CMK (cell line): ENCODE data around the gene ERCC3.
"Not testable (repeated sequence)": the region's sequence is repeated elsewhere in the genome, so short reads cannot be mapped to it uniquely, and the experiment has no call there.

Source experiments
- DNase-seq: peaks from one replicate; pipeline ENCODE4 v3.0.0-alpha.2; 2010; ENCODE audit warnings: low read depth

The ERCC3 gene

DNA sequence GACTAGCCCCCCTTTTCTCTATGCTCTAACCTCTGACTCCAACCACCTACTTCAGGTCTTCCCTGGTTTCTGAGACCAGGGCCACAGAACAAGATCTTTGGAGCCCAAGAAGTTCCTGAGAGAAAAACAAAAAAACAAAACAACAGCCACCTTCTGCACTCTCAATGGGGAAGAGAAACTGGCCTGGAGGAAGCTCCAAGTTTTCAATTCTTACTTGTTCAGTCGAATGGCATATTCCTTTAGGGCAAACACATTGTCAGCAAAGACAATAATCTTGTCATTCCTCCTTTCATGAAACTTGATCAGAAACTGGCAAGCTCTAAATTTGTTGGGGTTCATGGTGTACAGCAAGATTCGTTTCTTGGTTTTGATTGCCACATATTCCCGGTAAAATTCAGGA is 15.0 kb downstream of the ERCC3 start:
- no peak for DNase-seq

DNA sequence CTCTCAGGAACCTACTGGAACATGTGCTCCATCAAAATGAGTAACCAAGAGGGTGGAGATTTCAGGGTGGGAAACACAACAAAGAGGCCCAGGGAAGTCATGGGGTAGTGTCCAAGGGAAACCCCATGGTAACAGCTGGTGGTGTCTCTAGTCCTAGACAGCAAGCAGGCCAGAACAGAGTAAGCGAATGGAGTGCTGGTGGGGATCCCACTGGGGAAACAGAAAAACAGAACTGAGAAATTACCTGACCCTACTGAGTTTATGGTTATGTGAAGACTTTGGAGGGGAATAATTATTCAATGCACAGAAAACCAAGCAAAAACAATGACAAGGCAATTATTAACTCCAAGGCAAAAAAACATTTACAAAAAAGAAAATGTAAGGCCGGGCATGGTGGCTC is 16.9 kb downstream of the ERCC3 start:
- no peak for DNase-seq

GRCh38 chr2:127275789-127276188 is 18.2 kb downstream of the ERCC3 start:
- no peak for DNase-seq

- DNase-seq, result no peak
These were observed 18.6 kb downstream of the ERCC3 start for GRCh38 chr2:127275356-127275755.

DNA sequence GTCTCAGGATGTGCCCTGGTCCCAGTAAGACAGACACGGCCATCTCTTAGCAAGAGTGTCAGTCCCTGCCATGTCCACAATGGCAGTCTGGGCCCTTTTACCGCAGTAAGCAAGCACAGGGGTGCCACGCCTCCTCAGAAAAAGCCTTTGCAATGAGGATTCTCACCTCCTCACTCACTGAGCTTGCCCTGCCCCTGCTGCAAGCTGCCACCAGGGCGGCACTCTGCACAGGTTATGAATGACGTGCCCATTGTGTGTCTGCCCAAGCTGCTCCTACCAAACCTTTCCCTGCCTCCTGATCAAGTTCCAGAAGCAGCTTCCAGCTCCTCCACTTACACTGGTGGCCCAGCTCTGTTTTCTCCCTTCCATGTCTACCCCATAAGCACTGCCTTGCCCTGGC is 23.3 kb downstream of the ERCC3 start:
- no peak for DNase-seq

- no peak for DNase-seq
These were observed 32.0 kb downstream of the ERCC3 start for GRCh38 chr2:127261804-127262406.

DNA sequence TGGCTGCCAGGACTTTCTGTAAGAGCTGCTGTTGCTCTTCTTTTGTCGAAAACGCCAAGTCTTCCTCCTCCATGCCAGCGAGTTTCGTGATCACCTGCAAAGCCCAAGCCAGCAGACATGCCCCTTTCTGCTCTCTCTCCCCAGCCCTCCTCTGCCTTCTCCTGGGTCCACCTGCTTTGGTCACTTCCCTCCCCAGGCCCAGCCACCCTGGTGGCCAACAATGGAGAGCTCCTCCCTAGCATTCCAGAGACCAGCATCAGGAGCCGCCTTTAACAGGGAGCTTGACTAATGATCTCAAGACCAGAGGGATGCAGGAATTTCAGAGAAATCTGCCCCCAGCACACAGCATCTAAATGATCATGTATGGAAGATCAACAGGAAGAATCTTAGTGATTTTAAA is 34.6 kb downstream of the ERCC3 start:
- no peak for DNase-seq

GRCh38 chr2:127256866-127257265 is 37.1 kb downstream of the ERCC3 start:
- no peak for DNase-seq

GRCh38 chr2:127256381-127256780 is 37.6 kb downstream of the ERCC3 start:
- DNase-seq, result no peak

DNA sequence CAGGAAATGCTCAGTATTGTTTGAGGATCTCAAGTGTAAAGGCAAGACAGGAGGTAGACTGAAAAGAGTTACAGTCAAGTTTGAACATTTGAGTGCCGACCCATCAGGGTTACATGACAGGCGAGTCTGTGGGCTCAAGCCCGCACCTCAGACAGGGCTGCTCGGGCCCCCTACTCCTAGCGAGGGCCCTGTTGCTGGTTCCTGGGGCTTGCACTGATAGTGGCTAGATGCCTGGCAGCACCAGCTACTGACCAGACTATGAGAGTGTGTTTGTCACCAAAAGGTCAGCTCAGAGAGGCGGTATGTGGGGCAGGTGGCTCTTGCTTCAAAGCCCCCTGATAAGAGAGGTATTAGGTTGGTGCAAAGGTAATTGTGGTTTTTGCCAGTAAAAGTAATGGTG is 38.2 kb downstream of the ERCC3 start:
- DNase-seq, result no peak

- DNase-seq, result no peak
These were observed 38.8 kb downstream of the ERCC3 start for GRCh38 chr2:127255146-127255545.

DNA sequence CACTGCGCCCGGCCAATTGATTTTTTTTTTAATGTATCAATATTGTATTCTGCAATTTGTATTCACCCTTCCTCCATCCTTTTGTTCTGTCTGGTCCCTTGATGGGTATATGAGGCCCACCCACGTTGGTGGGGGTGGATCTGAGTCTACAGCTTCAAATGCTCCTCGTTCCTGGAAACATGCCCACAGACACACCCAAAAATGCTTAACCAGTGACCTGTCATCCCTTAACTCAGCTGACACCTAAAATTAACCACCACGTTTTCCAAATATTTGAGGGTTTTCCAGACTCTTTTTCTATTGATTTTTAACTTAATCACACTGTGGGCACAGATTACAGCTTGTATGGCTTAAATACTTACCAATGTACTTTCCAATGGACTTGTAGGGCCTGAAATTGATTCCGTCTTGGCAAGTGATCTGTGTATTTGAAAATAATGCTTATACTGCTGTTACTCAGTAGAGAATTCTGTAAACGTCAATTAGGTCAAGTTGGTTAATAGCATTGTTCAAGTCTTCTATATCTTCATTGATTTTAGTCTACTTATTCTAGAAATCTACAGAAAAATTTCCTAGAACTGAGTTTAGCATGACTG is 39.5 kb downstream of the ERCC3 start:
- DNase-seq, result no peak

- DNase-seq, result not testable (repeated sequence)
These were observed 52.8 kb downstream of the ERCC3 start for GRCh38 chr2:127241184-127241583.

DNA sequence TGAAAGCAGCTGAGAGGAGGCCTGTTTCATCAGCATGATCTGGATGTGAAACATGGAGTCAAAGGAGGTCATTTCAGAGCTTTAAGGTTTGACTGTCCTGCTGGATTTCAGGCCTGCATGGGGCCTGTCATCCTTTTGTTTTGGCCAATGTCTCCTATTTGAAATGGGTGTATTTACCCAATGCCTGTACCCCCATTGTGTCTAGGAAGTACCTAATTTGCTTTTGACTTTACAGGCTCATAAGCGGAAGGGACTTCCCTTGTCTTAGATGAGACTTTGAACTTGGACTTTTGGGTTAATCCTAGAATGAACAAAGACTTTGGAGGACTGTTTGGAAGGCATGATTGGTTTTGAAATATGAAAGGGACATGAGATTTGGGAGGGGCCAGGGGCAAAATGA is 54.5 kb downstream of the ERCC3 start:
- no peak for DNase-seq

DNA sequence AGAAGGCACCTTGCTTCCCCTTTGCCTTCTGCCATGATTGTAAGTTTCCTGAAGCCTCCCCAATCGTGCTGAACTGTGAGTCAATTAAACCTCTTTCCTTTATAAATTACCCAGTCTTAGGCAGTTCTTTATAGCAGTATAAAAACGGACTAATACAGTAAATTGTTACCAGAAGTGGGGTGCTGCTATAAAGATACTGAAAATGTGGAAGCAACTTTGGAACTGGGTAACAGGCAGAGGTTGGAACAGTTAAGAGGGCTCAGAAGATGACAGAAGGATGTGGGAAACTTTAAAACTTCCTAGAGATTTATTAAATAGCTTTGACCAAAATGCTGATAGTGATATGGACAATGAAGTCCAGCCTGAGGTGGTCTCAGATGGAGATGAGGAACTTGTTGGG is 56.2 kb downstream of the ERCC3 start:
- not testable (repeated sequence) for DNase-seq

DNA sequence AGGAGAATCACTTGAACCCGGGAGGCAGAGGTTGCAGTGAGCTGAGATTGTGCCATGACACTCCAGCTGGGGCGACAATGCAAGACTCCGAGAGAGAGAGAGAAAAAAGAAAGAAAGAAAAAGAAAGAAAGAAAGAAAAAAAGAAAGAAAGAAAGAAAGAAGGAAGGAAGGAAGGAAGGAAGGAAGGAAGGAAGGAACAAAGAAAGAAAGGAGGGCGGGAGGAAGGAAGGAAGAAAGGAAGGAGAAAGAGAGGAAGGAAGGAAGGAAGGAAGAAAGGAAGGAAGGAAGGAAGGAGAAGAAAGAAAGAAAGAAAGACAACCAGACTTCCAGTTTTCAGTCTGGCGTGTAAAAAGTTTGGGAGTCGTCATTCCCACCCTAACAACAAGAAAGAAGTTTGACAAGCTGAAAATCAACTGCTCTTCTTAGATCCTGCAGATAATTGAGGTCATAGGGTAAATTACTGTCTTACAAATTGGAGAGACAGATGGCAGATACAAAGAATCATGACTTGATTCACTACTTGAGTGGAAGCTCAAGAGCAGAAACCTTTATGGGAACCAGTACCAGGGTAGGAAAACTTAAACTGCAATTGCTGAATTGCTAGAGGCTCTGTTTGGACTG is 58.8 kb downstream of the ERCC3 start:
- no peak for DNase-seq

- DNase-seq, result no peak
These were observed 60.2 kb downstream of the ERCC3 start for GRCh38 chr2:127233710-127234109.

GRCh38 chr2:127231130-127231865 is 62.6 kb downstream of the ERCC3 start:
- DNase-seq, result no peak

- no peak for DNase-seq
These were observed 64.4 kb downstream of the ERCC3 start for GRCh38 chr2:127229555-127229954.

- no peak for DNase-seq
These were observed 65.8 kb downstream of the ERCC3 start for GRCh38 chr2:127228102-127228501.

- DNase-seq, result not testable (repeated sequence)
These were observed 66.7 kb downstream of the ERCC3 start for GRCh38 chr2:127227264-127227660.

DNA sequence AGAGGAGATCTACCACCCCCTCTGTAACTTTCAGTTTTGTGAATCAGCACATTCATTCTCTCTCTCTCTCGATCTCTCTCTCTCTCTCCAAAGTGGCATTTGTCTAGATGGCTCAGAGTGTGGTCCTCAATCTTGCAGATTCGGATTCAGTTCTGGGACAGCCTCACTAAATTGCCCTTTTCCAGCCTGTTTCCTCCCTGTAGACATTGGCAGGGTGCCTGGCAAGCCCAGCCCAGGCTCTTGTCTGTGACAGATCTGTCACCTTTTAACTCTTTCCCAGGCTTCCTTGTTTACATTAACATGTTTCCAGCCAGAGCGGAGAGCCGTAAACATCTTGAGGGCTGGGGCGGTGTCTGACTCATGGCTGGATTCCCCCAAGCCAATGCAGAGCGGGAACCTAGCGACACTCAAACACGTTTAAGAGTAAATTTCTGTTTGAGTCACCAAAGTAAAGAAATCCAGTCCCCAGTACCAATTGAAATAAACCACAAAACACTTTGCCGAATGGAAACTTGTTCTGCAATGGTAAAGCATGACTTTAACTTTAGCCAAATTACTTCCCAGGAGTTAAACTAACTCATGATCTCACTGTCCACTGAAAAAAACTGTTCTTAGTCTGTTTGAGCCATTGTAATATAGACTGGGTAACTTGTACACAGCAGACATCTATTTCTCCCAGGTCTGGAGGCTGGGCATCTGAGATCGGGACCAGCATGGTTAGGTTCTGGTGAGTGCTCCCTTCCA is 67.3 kb downstream of the ERCC3 start:
- no peak for DNase-seq
